Neural cell (in vitro differentiated cells): ENCODE measurements around the gene DBP. TPM values are rescaled to one million over a fixed set of nuclear protein-coding genes. Genes with fewer than 3 reads are reported as not detected.

Experiments
- H2AFZ ChIP-seq: fragments of 200-600, 300-800 bp; sonication (generic), shearing (Covaris generic); 2 replicates; pipeline ENCODE4 v1.6.0; 2014; ENCODE audit warnings: low read depth, mild to moderate bottlenecking, antibody characterized with exemption, low read length, moderate library complexity
- H3F3A ChIP-seq: fragments of 200-600 bp; shearing (Covaris generic); 2 replicates; pipeline ENCODE4 v1.6.1; 2016; ENCODE audit warnings: mild to moderate bottlenecking, moderate library complexity, mixed read lengths, antibody characterized with exemption, low read length; ENCODE audit not compliant: insufficient read depth, poor library complexity, severe bottlenecking
- H3K27ac ChIP-seq: fragments of 200-600, 300-800 bp; sonication (generic), shearing (Covaris generic); 2 replicates; pipeline ENCODE4 v1.5.1; 2014; ENCODE audit warnings: mild to moderate bottlenecking, low read length, moderate library complexity
- H3K27me3 ChIP-seq: fragments of 300-800, 200-600 bp; sonication (generic), shearing (Covaris generic); 2 replicates; pipeline ENCODE4 v1.6.0; 2014; ENCODE audit warnings: mild to moderate bottlenecking, low read depth, low read length, moderate library complexity; ENCODE audit not compliant: insufficient read depth
- H3K36me3 ChIP-seq: fragments of 300-800, 200-600 bp; sonication (generic), shearing (Covaris generic); 2 replicates; pipeline ENCODE4 v1.5.1; 2014; ENCODE audit warnings: mild to moderate bottlenecking, antibody characterized with exemption, low read length, moderate library complexity; ENCODE audit not compliant: insufficient read depth
- H3K4me2 ChIP-seq: fragments of 300-800, 200-600 bp; sonication (generic), shearing (Covaris generic); 2 replicates; pipeline ENCODE4 v1.6.0; 2014; ENCODE audit warnings: mild to moderate bottlenecking, low read length
- H3K4me3 ChIP-seq: fragments of 300-800, 200-600 bp; sonication (generic), shearing (Covaris generic); 2 replicates; pipeline ENCODE4 v1.5.1; 2014; ENCODE audit warnings: mild to moderate bottlenecking, low read length, moderate library complexity
- H3K79me2 ChIP-seq: fragments of 200-600 bp; shearing (Covaris generic); replicated peaks from 2 replicates; pipeline ENCODE4 v1.6.0; 2014; ENCODE audit warnings: mild to moderate bottlenecking, low read length, moderate library complexity; ENCODE audit not compliant: insufficient read depth
- H3K9ac ChIP-seq: fragments of 300-800, 200-600 bp; sonication (generic), shearing (Covaris generic); 2 replicates; pipeline ENCODE4 v1.6.1; 2016; ENCODE audit warnings: mild to moderate bottlenecking, low read length, mixed read lengths
- H3K9me2 ChIP-seq: fragments of 200-600 bp; shearing (Covaris generic); 2 replicates; pipeline ENCODE4 v1.6.1; 2016; ENCODE audit warnings: mild to moderate bottlenecking, low read length, mixed read lengths; ENCODE audit not compliant: insufficient read depth
- H3K9me3 ChIP-seq: fragments of 200-600, 300-800 bp; sonication (generic), shearing (Covaris generic); 2 replicates; pipeline ENCODE4 v1.6.1; 2016; ENCODE audit warnings: mild to moderate bottlenecking, mixed run types, low read length, moderate library complexity, mixed read lengths
- H4K20me1 ChIP-seq: fragments of 200-600 bp; shearing (Covaris generic); 2 replicates; pipeline ENCODE4 v1.6.1; 2016; ENCODE audit warnings: mild to moderate bottlenecking, mixed run types; ENCODE audit not compliant: insufficient read depth
- EP300 ChIP-seq: fragments of 450-650 bp; conservative IDR thresholded peaks from 2 replicates; pipeline ENCODE4 v1.6.1; 2014; ENCODE audit warnings: antibody characterized with exemption, mild to moderate bottlenecking, moderate library complexity; ENCODE audit not compliant: poor library complexity, severe bottlenecking
- EZH2 ChIP-seq: fragments of 200-600, 300-800 bp; shearing (Covaris generic), sonication (generic); IDR thresholded peaks from 2 replicates; pipeline ENCODE4 v1.6.1; 2014; ENCODE audit warnings: antibody characterized with exemption, low read length, borderline replicate concordance, mild to moderate bottlenecking; ENCODE audit not compliant: insufficient read depth, poor library complexity, severe bottlenecking
- MXI1 ChIP-seq: fragments of 450-650 bp; conservative IDR thresholded peaks from 2 replicates; pipeline ENCODE4 v1.6.1; 2014; ENCODE audit warnings: antibody characterized with exemption, mild to moderate bottlenecking; ENCODE audit not compliant: poor library complexity, severe bottlenecking
- POLR2AphosphoS5 ChIP-seq: IDR thresholded peaks from 2 replicates; pipeline ENCODE4 v1.6.1; 2012
- RAD21 ChIP-seq: fragments of 450-650 bp; conservative IDR thresholded peaks from 2 replicates; pipeline ENCODE4 v1.6.1; 2014; ENCODE audit warnings: antibody characterized with exemption, mild to moderate bottlenecking, moderate library complexity
- SMC3 ChIP-seq: fragments of 450-650 bp; conservative IDR thresholded peaks from 2 replicates; pipeline ENCODE4 v1.6.1; 2014; ENCODE audit warnings: antibody characterized with exemption, mild to moderate bottlenecking, moderate library complexity; ENCODE audit not compliant: poor library complexity
- TAF1 ChIP-seq: IDR thresholded peaks from 2 replicates; pipeline ENCODE4 v1.6.1; 2012; ENCODE audit warnings: low read depth
- polyA plus RNA-seq: library from polyadenylated mRNA; depleted of rRNA; stranded (reverse); fragments of >200 nt; gene quantifications from 2 replicates; pipeline ENCODE4 v1.2.3, GENCODE V29; 2014
- TF ChIP-seq, protein P1 (sequence below): IDR thresholded peaks from 2 replicates; pipeline ENCODE4 v1.6.1; 2012; ENCODE audit warnings: borderline replicate concordance
- TF ChIP-seq, protein P2 (sequence below): fragments of 450-650 bp; IDR thresholded peaks from 2 replicates; pipeline ENCODE4 v1.5.1; 2014; ENCODE audit warnings: antibody characterized with exemption, mild to moderate bottlenecking, moderate library complexity; ENCODE audit not compliant: poor library complexity, severe bottlenecking

DBP gene
- polyA plus RNA-seq, 1 donor from 2014 or later = 3.6 TPM

DNA sequence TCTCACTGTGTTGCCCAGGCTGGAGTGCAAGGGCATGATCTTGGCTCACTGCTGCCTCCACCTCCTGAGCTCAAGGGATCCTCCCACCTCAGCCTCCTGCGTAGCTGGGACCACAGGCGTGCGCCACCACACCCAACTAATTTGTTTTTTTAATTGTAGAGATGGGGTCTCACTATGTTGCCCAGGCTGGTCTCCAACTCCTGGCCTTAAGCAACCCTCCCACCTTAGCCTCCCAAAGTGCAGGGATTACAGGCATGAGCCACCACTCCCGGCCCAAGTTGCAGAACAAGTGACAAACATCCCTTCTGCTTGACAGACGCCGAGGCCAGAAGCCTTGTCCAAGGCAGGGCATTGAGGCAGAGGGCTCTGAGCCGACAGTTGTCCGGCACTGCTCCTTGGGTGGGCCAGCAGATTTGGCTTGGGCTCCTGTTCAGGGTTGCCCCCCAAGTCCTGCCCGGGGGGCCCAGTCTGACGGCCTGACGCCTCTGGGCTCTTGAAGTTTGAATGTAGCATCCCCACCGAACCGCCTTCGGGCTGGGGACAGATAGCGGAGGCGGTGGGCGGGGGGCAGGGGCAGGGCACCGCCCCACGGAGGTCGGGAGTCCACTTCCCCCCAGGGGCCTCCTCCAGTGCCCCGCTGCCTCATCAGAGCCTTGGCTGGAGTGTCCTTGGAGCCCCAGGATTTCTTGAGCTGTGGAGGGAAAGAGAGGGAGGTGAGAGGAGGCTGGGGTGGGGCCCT is 36.3 kb downstream of the DBP start:
- Histone ChIP-seq H3K9me3 (no peaks in the 10 kb centered on the region), H3K27ac (no peak overlapping the region), H3K27me3 (no peaks in the 10 kb centered on the region), H4K20me1 (no peaks in the 10 kb centered on the region), H3K79me2 (no peaks in the 10 kb centered on the region), H3F3A (no peaks in the 10 kb centered on the region), H3K4me3 (no peak overlapping the region), H3K9ac (no peak overlapping the region), H2AFZ (no peak overlapping the region), H3K9me2 (no peaks in the 10 kb centered on the region), H3K4me2 (no peak overlapping the region), H3K36me3 (no peaks in the 10 kb centered on the region)
- TF ChIP-seq TAF1 = no peak
- no peak for TF ChIP-seq MXI1
- TF ChIP-seq RAD21 = no peak
- TF ChIP-seq, protein P1, sequence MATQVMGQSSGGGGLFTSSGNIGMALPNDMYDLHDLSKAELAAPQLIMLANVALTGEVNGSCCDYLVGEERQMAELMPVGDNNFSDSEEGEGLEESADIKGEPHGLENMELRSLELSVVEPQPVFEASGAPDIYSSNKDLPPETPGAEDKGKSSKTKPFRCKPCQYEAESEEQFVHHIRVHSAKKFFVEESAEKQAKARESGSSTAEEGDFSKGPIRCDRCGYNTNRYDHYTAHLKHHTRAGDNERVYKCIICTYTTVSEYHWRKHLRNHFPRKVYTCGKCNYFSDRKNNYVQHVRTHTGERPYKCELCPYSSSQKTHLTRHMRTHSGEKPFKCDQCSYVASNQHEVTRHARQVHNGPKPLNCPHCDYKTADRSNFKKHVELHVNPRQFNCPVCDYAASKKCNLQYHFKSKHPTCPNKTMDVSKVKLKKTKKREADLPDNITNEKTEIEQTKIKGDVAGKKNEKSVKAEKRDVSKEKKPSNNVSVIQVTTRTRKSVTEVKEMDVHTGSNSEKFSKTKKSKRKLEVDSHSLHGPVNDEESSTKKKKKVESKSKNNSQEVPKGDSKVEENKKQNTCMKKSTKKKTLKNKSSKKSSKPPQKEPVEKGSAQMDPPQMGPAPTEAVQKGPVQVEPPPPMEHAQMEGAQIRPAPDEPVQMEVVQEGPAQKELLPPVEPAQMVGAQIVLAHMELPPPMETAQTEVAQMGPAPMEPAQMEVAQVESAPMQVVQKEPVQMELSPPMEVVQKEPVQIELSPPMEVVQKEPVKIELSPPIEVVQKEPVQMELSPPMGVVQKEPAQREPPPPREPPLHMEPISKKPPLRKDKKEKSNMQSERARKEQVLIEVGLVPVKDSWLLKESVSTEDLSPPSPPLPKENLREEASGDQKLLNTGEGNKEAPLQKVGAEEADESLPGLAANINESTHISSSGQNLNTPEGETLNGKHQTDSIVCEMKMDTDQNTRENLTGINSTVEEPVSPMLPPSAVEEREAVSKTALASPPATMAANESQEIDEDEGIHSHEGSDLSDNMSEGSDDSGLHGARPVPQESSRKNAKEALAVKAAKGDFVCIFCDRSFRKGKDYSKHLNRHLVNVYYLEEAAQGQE = no peak
- no peak for TF ChIP-seq EP300
- TF ChIP-seq SMC3 = no peak
- TF ChIP-seq, protein P2, sequence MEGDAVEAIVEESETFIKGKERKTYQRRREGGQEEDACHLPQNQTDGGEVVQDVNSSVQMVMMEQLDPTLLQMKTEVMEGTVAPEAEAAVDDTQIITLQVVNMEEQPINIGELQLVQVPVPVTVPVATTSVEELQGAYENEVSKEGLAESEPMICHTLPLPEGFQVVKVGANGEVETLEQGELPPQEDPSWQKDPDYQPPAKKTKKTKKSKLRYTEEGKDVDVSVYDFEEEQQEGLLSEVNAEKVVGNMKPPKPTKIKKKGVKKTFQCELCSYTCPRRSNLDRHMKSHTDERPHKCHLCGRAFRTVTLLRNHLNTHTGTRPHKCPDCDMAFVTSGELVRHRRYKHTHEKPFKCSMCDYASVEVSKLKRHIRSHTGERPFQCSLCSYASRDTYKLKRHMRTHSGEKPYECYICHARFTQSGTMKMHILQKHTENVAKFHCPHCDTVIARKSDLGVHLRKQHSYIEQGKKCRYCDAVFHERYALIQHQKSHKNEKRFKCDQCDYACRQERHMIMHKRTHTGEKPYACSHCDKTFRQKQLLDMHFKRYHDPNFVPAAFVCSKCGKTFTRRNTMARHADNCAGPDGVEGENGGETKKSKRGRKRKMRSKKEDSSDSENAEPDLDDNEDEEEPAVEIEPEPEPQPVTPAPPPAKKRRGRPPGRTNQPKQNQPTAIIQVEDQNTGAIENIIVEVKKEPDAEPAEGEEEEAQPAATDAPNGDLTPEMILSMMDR = no peak
- no peak for TF ChIP-seq POLR2AphosphoS5
- TF ChIP-seq EZH2 = no peak

DNA sequence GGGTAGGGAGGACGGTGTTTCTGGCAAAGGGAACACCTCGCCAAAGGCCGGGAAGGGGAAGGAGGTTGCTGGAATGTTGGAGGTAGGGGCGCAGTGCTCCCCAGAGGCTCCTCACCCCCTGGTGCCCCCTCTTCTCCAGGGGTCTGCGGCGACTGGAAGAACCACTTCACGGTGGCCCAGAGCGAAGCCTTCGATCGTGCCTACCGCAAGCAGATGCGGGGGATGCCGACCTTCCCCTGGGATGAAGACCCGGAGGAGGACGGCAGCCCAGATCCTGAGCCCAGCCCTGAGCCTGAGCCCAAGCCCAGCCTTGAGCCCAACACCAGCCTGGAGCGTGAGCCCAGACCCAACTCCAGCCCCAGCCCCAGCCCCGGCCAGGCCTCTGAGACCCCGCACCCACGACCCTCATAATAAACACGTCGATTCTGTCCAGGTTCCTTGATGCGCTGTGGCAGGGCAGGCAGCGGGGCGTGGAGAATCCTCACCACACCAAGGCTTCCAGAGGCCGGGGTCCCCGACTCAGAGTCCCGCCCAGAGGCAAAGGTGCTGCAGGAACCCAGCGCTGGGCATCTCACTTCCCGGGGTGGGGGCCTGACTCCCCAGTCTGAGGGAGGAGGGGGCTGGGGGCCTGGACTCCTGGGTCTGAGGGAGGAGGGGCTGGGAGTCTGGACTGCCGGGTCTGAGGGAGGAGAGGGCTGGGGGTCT is 38.0 kb downstream of the DBP start:
- H3K27ac ChIP-seq = no peak overlapping the region
- H3K79me2 ChIP-seq = no peaks in the 10 kb centered on the region
- no peaks in the 10 kb centered on the region for H3K9me2 ChIP-seq
- H3K36me3 ChIP-seq = no peaks in the 10 kb centered on the region
- TF ChIP-seq EZH2 (no peak), RAD21 (no peak), EP300 (no peak), MXI1 (no peak), SMC3 (no peak), POLR2AphosphoS5 (no peak), TAF1 (no peak)
- TF ChIP-seq, protein P1 = no peak
- TF ChIP-seq, protein P2 = no peak
- H3F3A ChIP-seq = no peaks in the 10 kb centered on the region
- no peaks in the 10 kb centered on the region for H3K9me3 ChIP-seq
- H3K27me3 ChIP-seq = no peaks in the 10 kb centered on the region
- H2AFZ ChIP-seq = no peak overlapping the region
- no peak overlapping the region for H3K9ac ChIP-seq
- no peak overlapping the region for H3K4me3 ChIP-seq
- no peaks in the 10 kb centered on the region for H4K20me1 ChIP-seq
- H3K4me2 ChIP-seq = no peak overlapping the region
